ENCODE measurements around the gene GNB1L.
"Not testable (repeated sequence)": the region's sequence is repeated elsewhere in the genome, so short reads cannot be mapped to it uniquely, and the experiment has no call there.

Gene GNB1L

DNA sequence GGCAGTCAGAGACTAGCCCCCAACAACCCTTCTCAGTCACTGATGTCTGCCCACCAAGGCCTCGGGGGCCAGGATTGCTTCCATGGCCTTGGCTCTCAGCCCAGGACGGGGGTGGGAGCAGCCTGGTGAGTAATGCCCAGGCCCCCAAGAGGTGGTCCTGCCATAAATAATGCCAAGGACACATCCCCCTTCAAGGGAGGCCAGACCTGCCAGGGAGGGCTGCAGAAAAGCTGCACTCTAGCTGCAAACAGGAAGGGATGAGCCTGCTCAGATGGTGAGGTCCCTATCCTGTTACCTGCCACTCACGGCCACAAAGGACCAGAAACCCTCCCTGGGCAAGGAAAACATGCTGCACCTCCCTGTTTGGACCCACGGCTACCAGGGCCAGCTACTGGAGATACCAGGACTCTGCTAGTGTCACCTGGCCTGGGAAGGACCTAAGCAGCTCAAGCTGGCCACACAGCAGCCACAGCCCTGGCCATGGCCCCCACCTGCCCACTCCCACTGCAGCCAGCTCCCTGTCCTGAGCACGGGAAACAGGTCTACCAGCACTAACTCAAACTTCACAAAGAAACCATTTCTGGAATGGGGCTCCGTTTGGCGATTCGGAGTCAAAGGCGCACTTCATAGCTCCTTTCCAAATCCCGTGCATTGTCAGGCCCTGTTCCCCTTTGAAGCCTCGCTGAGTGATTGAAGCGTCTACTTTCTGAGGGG lies 12.1 kb downstream of the GNB1L start:
- no peak for DNase-seq

DNA sequence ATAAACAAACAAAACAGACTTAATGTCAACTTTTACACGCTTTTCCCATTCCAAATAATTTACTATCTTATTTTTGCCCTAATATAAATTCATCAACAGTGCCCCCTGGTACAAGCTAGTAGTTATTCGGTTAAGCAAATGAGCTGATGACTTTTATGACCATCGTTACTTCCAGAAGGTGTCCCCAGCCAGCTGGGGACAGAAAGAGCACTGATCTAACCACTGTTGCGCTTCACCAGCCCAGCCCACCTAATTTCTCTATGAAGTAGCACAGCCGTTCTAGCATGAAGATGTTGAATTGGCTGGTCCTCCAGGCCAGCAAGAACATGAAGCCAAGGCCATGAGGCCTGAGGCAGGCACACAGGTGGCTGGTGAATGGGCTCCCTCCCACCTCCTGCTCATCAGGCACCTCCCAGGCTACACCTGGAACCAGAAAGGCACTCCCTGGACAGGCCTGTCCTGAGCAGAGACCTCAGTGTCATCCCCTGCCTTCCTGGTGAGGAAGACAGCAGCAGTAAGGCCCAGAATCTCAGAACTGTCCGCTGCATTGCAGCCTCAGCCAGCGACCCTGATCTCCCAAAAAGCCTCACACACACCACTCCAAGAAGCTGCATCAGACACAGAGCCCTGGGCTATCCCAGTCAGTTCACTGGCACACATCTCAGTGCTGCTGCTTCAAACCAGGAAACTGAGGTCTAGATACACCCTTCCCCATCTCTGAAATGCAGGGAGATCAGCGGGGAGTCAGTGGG lies 12.9 kb downstream of the GNB1L start:
- DNase-seq: peak; percentile 1

DNA sequence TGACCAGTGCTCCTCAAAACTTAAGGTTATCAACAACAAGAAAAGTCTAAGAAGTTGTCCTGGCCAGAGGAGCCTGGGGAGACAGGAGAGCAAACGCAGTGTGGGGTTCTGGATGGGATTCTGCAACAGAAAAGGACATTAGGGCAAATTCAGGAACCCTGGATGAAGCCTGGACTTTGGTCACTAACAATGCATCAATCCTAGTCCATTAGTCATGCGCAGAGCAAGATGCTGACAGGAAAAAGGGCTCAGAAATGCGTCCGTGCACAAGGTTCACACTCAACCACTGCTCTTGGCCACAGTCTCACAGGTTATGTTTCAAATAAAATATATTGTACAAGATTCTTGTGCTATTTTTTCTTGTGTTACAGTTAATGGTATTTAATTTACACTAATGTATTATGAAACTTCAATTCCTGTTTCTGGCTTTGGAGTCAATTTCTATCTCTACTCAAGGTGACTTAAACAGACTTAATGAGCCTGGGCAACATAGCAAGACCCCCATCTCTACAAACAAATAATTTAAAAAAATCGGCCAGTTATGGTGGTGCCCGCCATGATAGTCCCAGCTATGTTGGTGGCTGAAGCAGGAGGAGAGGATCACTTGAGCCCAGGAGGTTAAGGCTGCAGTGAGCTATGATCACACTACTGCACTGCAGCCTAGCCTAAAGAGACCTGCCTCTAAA lies 13.6 kb downstream of the GNB1L start:
- no peak for DNase-seq

DNA sequence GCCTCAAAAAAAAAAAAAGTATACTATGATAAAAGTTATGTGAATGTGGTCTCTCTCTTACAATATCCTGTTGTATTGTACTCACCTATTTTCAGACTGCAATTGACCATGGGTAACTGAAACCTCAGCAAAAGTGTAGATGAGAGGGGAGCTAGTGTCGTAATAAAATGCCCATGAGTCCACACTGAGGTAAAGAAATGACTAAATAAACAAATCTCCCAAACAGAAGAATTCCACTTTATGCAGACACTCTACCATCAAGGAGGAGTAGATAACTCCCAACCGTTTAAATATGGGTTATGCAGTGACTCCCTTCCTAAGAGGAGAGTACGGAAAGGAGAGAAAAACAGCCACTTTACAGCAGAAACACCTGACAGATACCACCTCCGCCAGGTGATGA lies 14.6 kb downstream of the GNB1L start:
- no peak for DNase-seq

DNA sequence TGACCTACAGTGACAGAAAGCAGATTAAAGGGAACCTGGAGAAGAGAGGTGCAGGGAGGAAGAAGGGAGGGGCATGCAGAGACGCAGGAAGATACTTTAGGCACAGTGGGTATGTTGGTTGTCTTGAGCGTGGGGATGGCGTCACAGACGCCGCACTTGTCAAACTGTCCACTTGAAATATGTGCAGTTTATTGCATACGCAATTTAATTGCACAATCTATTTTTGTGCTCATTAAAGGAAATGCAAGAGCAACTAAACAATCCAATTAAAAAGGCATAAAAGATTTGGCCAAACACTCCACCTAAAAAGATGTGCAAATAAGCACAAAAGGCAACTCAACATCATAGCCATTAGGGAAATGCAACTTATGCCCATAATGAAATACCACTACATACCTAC lies 16.8 kb downstream of the GNB1L start:
- DNase-seq: no peak

DNA sequence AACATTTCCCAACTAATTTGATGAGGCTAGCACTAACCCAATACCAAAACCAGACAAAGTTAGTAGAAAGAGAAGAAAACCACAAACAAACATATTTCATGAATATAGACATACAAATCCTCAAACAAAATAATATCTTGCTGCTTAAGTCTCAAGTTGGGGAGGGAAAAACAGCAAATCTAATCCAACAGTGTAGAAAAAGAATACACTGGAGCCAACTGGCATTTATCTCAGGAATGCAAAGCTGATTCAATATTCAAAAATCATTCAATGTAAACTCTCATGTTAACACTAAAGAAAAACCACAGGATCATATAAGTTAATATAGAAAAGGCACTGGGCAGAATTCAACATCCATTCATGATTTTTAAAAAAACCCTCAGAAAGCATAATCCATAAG lies 18.2 kb downstream of the GNB1L start:
- no peak for DNase-seq

DNA sequence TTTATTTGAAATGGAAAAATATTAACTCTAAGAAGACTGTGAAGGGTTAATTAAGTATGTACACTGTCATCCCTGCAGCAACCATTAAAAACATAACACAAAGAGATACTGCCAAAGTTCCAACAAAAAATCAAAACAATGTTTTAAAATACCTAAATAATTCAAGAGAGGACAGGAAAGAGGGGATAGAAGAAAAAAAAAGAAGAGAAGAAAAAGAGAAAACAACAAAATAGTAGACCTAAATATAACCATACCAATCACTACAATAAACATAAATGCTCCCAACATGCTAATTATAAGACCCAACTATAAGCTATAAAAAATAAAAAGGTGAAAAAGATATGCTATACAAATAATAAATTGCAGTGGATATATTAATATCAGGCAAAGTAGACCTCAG lies 20.1 kb downstream of the GNB1L start:
- no peak for DNase-seq

DNA sequence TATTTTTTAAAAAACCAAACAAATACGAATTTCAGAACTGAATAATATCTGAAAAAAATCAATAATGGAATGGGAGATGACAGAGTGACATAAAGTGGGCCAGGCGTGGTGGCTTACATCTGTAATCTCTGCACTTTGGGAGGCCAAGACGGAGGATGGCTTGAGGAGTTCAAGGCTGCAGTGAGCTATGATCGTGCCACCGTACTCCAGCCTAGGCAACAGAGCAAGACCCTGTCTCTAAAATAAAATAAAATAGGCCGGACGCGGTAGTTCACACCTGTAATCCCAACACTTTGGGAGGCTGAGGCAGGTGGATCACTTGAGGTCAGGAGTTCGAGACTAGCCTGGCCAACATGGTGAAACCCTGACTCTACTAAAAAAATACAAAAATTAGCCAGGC lies 21.3 kb downstream of the GNB1L start:
- not testable (repeated sequence) for DNase-seq

DNA sequence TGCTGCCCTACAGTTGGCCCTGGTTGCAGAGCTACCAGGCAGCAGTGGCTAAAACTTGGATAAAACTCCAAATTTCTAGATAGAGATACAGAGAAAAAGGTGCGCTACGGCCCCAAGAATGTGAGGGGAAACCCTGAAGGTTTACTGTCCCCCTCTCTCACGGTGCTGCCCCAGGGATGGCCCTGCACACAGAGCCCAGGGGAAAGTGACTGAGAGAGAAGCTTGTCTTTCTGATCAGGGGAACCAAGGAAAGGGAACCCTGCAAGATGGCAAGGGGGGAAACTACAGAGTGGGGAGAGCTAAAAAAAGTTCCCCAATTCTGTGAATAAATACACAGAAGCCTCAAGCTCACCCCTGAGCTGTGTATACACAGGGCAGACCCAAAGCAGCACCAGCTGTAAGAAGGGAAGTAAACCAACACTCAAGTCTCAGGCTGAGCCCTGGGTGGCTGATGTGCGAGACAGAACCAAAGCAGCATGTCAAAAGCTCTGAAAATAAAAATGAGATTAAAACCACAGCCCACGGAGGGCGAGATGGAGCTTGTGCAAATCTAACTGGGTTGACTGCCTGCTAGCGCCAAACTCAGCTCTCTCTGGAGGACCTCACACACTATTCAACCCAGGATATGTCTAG lies 22.1 kb downstream of the GNB1L start:
- no peak for DNase-seq

DNA sequence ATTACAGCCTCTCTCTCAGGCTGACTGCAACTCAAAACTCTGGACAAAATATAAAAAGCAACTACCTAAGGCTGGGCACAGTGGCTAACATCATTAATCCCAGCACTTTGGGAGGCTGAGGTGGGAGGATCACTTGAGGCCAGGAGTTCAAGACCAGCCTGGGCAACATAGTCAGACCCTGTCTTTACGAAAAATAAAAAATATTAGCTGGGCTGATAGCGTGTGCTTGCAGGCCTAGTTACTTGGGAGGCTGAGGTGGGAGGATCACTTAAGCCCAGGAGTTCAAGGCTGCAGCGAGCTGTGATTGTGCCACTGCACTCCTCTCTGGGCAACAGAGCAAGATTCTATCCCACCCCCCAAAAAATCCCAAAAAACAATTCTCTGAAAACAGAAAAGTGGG lies 22.7 kb downstream of the GNB1L start:
- DNase-seq: not testable (repeated sequence)

DNA sequence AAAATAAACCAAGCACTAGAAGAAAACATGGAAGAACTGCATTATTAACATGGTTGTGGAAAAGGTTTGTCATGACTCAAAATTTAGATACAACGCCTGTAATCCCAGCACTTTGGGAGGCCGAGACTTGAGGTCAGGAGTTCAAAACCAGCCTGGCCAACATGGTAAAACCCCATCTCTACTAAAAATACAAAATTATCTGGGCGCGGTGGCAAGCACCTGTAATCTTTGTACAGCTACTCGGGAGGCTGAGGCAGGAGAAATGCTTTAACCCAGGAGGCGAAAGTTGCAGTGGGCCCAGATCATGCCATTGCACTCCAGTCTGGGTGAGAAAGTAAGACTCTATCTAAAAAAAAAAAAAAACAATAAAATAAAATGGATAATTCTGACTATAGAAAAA lies 23.7 kb downstream of the GNB1L start:
- no peak for DNase-seq

DNA sequence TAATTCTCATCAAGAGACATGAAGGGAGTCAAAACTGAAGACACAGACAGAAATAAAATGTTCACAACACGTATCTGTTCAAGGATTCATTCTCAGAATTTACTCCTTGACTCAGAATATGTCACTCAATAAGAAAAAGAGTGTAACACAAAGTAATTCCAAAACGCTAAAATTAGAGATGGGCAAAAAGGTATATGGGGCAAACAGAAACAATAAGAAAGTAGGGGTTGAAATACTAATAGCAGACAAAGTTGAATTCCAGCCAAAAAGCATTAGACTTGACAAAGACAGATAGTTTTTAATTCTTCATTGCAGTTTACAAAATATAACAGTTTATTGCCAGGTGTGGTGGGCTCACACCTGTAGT lies 26.7 kb downstream of the GNB1L start:
- no peak for DNase-seq

DNA sequence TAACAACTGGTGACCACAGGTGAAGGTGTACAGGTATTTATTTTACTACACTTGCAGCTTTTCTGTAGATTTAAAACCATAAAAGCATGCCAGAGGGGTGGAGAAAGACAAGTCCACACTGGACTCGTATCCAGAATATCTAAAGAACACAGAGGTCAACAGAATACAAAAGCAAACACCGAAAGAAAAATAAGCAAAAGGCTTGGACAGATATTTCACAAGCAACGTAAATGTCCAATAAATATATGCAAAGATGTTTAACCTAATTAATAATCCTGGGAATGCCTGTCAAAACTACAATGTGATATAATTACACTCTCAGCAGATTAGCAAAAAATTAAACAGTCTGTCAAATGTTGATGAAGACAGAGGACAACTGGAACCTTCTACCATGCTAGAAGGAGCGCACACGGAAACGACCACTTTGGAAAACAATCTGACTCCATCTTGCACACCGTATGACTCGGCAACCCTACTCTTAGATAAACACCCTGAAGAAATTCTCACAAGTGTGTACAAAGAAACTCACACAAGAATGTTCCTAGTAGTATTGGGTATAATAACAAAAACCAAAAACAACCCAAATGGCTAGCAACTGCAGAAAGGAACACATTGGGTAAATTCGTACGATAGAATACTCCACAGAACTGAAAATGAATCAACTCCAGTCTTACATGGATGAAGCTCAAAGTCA lies 27.2 kb downstream of the GNB1L start:
- DNase-seq: no peak

DNA sequence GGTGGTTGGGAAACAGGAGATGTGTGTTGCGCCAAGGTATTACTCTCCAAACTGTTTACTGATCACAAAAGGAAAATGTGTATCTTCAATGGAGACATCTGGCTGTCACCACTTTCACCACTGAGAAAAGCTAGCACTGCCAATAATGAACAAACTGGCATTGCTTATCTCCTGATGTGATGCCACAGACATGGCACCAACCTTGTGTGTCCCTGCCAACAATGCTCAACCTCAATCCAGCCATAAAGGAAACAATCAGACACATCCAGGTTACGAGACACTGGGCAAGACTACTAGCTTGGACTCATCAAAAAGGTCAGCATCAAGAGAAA lies 28.1 kb downstream of the GNB1L start:
- no peak for DNase-seq

DNA sequence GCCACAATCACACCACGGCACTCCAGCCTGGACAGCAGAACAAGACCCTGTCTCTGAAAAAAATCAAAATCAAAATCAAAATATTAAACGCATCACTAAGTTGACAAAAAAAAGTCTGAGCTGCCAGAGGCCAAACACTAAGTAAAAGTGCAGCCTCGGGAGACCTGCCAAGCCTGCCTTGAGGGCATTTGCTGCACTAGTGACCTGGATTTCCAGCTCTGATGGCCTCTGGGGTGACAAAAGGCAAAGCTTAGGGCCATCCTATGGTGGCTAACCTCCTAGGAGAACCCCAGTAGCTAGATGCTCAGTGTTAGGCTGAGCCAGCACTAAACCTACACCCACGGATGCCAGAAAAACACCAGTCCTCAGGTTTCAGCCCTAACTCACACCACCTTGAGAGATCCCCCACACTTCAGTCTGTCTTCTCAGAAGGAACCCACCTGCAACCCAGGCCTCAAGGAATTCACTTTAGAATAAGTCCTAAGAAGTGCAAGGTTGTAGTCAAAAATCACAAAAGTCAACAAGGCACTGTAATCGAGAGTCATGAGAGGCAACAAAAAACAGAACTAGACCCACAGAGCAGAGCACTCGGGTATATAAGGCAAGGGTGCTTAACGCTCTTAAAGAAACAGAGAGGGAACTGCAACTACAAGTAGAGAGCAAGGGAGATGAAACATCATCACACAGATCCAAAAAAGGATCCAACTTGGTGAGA lies 28.6 kb downstream of the GNB1L start:
- DNase-seq: no peak

DNA sequence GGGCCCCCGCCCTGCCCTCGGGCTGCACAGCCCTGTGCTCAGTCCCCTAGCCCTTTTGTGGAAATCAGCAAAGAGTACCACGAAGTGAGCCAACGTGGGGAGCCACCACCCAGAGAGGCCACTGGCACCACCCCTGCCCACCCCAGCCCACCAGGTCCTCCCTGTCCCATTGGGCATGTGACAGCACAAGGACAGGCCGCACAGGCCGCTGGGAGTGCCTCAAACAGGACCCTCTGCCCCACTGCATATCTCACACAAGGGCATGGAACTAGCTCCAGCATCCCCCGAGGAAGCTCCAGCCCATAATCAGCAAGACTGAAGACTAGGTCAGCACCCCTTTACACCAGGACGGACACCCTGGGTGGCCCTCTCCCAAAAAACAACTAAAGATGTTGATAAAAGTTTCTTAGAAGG lies 29.7 kb downstream of the GNB1L start:
- no peak for DNase-seq

DNA sequence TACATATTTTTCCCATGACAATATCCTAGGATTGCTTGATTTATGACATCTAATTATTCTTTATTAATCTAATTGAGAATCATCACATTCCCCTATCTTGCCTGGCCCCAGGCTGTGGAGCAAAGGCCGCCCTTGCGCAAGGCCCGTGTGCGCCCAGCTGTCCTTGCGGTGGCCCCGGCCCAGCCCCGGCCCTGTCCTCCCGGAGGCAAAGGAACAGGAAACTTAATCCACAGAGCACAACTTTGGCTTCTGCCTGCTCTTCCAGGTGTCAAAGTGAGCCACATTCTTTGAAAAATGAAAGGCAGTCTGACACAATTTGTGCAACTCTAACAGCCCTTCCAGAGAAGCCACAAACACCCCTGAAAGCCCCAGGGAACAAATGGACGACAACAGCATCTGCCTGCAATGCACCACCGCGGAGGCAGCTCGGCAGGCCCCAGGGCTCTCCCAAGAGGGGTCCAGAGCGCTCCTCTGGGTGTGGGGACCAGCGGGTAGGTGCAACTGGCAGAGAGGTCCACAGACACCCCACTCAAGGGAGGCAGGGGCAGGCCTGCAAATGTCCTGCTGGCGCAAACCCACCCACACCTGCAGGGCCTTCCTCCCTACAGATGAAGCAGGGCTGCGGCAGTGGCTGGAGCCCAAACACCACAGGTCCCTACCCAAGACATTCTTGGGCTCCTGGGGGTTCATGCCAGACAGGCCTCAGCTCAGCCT lies 30.3 kb downstream of the GNB1L start:
- no peak for DNase-seq

DNA sequence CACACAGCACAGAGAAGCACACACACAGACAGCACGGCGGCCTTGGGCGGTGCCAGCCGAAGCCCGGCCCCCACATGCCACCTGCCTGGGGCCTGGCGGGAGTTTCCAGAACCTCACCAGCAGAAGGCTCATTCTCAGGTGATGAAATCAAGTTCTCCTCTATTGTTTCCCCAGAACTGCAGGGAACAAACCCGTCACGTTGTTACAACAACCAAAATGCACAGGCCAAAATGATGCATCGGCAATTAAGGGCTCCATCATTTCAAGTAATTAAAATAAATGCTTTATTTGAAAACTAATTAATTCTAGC lies 30.8 kb downstream of the GNB1L start:
- peak; percentile 1 for DNase-seq

DNA sequence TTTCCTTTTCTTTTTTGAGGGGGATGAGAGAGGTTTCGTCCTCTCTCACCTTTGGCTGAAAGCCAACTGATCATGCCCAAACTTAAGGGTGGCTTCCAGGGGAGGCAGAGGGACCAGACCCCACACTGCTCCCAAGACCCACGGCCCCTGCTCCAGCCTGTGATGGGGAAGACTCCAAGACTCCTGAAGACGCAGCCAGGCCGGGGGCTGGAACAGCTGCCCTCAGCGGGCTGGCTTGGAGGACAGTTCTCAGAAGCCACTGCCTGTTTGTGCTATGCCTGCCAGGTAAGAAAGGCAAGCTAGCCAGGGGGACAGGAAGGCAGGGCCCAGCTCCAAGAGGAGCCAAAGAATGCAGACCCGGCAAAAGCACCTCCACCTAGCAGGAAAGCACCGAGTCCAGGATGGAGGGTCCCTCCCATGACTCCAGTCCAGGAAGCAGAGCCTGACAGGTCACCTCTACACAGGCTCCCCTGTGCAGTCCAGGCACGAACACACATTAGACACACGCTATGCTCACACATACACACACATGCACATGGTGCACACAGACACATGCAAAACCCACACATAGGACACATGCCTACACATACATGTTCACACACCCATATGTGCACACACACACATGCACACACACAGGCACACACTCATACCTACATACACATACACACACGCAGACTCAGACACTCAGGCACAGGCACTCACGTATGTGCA lies 31.3 kb downstream of the GNB1L start:
- DNase-seq: peak; percentile 1

DNA sequence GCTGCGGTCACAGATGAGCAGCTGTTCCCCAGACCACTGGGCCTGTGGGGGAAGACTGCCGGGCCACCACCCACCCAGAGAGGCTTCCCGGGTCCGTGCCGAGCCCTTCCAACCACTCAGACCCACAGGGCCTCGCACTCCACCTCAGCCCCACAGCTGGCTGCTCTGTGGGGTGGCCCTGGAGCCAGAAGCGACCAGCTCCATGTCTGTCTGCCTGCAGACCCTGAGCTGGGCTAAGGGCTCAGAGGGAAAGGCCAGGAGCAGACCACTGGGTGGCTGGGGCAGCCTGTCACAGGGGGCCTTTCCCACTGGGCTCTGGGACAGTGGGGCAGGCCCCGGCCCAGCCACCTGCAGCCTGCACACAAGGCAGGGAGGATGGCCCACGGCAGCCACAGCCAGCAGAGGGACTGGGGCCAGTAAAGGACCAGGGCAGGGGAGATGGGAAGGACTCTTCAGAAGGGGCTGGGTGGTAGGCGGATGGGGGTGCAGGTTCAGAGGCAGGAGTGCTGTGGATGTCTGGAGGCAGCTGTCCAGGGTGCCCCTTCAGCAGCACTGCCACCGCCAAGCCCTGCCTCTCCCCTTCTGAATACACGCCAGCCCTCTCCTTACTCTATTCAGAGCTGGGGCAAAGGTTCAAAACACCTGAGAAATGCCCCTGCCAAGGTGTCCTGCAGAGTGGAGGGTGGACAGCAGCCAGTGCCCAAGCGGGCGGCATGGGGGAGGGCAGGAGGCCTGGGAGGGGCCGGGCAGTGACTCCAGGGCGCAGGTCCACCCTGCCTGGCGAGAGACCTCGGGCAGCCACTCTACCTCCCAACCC lies 32.2 kb downstream of the GNB1L start:
- no peak for DNase-seq
